Measurements from ENCODE around the gene TMEM80.

The TMEM80 gene

DNA sequence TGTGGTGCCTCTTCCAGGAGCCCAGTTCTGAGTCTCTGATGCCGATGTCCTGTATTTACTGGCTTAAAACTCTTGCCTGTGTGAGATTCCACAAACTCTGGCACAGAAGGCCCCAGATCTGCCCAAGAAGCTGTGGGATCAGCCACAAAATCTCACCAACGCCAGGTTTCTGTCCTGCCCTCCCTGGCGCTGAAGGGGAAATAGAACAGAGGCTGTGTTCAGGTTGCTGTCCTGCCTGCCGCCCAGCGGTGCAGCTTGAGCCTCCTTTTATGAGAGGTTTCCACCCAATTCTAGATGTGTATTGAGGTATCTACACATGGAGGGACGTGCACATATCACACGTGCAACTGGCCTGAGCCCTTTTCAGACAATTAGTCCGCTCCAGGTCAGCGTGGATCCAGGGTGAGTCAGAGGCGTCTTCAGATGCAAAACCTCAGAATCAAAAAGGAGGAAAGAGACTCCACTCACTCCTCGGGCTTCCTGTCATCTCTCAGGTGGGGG is 2.2 kb downstream of the TMEM80 start:
- Histone ChIP-seq H3K27ac (peak overlapping the region in 20 of 21 experiments; percentile 28 to 100 (median 99)), H3K4me3 (peak overlapping the region in 1 of 7 experiments; percentile 66)

DNA sequence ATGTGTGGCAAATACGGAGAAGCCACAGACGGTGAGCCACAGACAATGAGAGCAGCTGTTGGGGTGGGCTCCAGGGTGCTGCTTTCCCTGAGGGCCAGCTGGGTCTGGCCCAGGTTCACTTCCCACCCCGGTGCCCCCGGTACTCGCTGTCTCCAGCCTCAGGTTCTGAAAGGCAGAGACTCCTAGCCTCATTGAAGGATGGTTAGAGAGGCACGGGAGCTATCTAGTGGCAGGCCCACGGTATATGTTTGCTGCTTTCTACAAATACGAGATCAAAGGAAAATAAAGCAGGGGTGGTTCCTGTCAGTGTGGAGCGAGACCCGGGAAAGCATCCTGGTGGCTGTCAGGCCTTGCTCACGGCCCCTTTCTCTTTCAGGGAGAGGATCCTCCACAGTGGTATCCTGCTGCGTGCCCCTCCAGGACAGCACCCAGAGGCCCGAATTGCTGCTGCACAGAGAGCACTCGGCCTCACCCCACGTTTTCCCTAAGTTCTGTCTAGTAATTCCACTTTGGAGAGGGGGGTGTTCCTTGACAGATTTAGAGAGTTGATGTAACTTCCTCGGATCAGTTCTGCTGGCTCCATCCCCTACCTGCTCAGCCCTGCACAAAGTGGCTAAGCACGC is 3.0 kb downstream of the TMEM80 start:
- no peak overlapping the region for H3K4me3 ChIP-seq
- H3K27ac ChIP-seq: peak overlapping the region in 9 of 21 experiments; percentile 29 to 100 (median 100)

DNA sequence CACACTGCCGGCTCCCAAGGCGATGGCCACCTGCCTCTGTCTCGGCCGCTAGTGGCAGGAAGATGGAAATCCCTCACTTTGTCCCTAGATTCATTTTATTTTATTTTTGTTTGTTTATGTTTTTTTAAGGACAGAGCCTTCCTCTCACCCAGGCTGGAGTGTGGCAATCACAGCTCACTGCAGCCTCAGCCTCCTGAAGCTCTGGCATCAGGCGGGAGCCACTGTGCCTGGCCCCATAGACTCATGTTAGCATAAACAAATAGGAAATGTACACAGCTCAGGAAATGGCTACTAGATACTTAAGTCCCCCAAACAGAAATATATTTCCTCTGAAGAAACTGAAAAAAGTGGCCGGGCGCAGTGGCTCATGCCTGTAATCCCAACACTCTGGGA is 3.5 kb downstream of the TMEM80 start:
- no peak overlapping the region for H3K4me3 ChIP-seq
- peak overlapping the region in 4 of 21 experiments; percentile 29 to 100 (median 82) for H3K27ac ChIP-seq

DNA sequence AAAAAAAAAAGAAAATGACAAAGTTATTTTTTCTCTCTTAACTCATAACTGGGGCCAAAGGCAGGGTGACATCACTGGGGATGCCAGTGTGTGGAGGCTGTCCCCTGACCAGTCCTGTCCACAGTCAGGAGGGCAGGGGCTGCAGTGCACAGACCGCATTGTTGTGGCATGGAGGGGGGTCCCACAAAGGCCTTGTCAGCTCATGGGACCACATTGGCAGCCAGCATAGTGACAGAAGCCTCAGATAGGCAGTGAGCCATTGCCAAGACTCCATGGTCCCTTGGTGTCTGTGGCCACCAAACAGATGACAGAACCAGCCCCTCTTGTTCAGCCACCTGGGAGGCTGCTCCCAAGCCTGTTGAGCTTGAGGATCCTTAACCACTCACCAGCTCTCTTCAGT is 4.1 kb downstream of the TMEM80 start:
- peak overlapping the region in 4 of 21 experiments; percentile 15 to 65 (median 28) for H3K27ac ChIP-seq

DNA sequence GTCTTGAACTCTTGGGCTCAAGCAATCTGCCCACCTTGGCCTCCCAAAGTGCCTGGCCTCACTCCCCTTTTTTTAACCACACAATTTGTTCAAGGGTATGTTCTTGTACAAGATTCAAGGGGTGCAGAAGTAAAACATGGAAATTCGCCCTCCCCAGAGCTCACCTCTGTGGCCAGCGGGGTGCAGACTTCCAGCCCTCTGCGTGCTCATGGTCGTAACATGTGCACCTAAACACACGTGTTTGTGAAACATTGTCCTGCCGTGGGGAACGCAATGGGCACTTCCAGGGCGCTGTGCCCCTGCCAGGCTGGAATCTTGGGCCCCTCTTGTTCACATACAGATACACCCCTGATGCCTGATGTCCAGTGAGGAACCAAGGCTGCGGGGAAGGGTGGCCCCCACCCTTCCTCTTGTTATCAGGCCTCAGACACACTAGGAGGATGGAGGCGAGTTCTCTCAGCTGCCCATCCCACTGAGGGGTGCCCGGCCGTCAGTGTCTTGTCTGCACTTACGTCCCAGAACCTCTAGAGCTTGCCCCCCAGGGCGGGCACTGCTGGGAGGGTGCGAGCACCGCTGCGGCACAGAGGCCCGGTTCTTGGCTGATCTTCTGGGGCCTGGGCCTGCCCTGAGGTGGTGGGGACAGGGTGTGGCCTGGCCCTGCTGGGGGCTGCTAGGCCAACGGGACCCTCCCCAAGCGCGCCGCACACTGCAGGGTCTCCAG is 6.3 kb downstream of the TMEM80 start:
- H3K4me3 ChIP-seq: no peak overlapping the region
- H3K27ac ChIP-seq: peak overlapping the region in 12 of 21 experiments; percentile 4 to 76 (median 60)

More for the DNA sequence above, 4.1 kb downstream of the TMEM80 start:
- H3K4me3 ChIP-seq: no peak overlapping the region

DNA sequence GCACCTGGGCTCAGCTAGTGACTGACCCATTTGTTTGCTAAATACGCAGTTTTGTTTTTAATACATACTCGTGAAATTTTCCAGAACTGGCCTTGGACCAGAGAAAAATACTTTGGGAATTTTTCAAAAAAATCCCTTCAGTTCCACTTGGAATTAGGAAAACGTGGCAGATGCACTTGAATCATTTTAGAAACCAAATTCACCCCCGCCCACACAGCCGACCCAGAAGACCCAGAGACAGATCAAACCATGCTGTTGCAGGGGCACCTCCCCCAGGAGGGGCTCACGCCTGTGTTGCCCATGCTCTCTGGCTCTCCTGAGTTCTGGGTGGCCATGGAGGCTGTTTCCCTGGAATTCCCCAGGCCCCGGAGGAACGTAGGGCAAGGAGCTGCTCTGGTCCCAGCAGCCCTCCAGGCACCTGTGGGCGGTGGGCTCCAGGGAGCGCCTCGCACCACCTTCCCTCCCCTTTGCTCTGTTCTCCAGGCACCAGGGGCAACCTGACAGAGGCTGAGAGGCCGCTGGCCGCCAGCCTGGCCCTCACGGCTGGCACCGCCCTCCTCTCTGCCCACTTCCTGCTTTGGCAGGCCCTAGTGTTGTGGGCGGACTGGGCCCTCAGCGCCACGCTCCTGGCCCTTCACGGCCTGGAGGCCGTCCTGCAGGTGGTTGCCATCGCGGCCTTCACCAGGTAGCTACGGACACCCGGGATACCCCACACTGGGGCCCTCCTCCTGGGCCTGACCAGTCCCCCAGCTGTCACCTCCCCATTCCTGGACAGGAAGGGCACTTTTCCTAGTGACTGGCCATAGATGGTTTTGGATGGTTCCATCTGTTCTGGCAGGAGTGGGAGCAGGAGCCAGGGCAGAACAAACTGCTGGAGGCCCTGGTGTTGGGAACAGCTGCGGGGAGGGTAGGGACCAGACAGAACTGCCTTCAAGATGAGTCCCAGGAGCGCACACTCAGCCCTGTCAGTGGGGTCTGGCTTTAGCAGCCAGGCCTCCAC is 7.1 kb downstream of the TMEM80 start:
- H3K4me3 ChIP-seq: no peak overlapping the region

DNA sequence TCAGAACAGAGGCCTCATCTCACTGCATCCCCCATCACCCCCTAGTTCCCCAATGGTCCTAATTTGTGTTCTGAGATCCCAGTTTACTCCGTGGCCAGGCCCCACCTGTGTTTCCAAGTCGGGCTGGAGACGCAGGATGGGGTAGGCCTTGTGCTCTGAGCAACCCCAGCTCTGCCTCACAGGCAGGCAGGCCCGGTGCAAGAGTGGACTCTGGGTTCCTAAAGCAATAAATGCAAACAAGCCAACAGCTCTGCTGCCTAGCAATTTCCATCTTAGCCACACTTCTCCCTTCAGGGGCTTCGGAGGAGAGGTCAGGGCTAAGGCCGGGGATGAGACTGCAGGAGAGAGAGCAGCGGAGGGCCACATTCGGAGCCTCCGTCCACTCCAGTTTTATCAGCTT is 7.9 kb downstream of the TMEM80 start:
- Histone ChIP-seq H3K27ac (peak overlapping the region in 12 of 21 experiments; percentile 18 to 79 (median 74)), H3K4me3 (no peak overlapping the region)

More for the DNA sequence above, 7.1 kb downstream of the TMEM80 start:
- H3K27ac ChIP-seq: peak overlapping the region in 18 of 21 experiments; percentile 18 to 79 (median 60)

DNA sequence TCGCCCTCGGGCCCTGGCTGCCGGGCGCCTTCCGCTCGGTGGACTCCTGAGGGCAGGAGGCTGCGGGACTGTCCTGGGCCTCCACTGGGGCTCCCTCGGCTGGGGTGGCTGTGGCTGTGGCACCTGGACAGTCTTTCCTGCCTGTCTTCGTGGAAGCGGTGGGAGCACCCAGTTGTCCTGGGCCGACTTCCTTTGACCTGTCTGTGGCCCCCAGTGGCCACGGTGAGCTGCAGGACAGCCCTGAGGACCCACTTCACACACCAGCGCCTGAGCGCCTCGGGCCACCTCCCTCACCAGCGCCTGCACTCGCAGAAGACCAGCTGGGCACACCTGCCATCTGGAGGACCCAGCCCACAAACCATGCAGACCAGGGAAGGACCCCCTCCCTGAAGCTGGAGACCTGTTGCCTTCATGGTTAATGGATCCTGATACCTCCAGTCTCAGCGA is 8.6 kb downstream of the TMEM80 start:
- Histone ChIP-seq H3K4me3 (no peak overlapping the region), H3K27ac (peak overlapping the region in 12 of 21 experiments; percentile 18 to 92 (median 85))

DNA sequence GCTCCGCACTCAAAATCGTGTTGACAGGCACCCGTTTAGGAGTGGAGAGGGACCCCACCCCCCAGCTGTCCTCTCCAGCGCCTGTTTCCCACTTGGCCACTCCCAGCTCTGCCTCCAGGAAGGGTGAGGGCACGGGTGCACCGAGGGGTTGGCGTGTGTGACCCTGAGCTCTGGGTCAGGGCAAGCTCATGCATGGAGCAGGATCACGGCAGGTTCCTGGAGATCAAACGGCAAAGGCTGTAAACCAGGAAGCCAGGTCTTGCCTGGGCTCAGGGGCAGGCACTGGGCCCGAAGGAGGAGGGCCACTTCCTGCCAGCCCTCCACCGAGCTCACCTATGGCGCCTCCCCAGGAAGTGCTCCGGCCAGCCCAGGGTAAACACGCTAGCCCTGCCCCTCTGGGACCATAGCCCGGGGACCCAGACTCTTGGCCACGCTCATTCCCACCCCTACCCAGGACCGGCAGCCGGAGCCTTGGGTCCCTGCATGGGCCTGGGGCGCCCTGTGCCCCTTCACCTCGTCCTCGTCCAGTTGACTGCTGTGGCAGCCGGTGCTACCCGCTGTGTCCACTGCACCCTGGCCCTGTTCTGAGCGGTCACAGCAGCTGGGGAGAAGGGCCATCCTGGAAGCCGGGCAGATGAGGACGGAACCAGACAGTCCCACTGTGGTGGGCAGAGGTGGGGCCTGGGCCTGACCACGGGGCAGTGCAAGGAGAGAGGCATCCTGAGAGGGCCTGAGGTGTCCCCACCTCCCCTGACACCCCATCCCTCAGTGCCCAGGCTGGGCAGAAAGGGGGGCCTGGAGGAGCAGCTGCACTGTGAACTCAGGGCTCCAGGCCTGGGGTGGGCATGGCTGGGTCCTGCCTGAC is 9.4 kb downstream of the TMEM80 start:
- Histone ChIP-seq H3K27ac (peak overlapping the region; percentile 22 to 94 (median 84)), H3K4me3 (peak overlapping the region in 6 of 7 experiments; percentile 42 to 77 (median 50))

DNA sequence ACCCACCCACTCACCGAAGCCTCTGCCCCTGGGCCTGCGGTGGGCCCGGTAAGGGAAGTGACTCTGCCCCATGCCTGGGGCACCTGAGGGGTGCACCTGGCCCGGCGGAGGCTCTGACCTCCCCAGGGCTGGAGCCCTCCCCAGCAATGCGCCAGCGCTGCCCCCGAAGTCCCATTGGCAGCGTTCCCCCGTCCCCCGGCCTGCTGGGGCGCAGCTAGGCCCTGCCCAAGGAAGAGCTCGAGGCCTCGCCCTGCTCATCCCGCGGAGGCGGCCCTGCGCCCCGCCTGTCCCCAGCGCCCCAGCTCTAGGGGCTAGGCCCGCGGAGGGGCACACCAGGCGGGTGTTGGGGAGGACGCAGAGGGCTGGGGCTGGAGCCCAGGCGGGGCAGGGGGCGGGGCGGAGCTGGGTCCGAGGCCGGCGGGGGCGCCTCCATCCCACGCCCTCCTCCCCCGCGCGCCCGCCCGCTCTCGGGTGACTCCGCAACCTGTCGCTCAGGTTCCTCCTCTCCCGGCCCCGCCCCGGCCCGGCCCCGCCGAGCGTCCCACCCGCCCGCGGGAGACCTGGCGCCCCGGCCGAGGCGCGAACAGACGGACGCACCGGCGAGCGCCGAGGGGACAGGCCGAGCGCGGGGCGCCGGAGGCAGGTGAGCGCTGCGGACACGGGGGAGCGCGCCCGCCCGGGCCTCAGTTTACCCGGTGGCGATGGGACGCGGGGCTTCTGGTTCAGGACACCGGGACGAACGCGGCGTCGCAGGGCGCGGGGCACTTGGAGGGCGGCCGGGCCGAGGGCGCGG is 10.2 kb downstream of the TMEM80 start, which contains the start of gene EPS8L2:
Gene EPS8L2 (plus strand): TSS at position 586 of the 793 bp plus-strand sequence. CDS start 3,177 bp downstream, outside the sequence.
- Histone ChIP-seq H3K4me3 (peak within 1 kb of the TSS; percentile 42 to 77 (median 52)), H3K27ac (peak within 1 kb of the TSS; percentile 22 to 94 (median 86))

DNA sequence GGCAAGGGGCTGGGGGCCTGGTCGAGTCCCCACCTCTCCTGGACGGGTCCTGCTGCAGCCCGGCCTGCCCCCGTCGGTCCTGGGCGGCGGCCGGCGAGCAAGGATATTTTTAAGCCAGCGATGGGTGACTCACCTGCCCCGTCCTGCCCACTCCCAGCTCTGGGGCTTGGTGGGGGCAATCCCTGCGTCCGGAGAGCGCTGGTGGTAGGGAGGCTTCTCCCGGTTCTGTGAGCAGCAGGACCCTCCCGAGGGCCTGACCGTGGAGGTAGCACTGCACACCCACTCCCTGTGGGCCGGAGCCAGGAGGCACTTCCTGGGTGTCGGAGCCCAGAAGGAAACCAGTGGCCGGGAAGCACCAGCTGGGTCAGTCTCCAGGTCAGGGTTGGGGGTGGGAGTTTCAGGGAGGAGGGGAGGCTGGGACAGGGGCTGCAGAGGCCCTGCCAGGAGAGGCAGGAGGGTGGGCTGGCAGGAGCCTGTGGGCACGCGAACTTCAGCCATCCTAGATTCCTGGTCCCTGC is 10.9 kb downstream of the TMEM80 start:
- Histone ChIP-seq H3K4me3 (peak overlapping the region; percentile 42 to 77 (median 52)), H3K27ac (peak overlapping the region; percentile 8 to 94 (median 86))

DNA sequence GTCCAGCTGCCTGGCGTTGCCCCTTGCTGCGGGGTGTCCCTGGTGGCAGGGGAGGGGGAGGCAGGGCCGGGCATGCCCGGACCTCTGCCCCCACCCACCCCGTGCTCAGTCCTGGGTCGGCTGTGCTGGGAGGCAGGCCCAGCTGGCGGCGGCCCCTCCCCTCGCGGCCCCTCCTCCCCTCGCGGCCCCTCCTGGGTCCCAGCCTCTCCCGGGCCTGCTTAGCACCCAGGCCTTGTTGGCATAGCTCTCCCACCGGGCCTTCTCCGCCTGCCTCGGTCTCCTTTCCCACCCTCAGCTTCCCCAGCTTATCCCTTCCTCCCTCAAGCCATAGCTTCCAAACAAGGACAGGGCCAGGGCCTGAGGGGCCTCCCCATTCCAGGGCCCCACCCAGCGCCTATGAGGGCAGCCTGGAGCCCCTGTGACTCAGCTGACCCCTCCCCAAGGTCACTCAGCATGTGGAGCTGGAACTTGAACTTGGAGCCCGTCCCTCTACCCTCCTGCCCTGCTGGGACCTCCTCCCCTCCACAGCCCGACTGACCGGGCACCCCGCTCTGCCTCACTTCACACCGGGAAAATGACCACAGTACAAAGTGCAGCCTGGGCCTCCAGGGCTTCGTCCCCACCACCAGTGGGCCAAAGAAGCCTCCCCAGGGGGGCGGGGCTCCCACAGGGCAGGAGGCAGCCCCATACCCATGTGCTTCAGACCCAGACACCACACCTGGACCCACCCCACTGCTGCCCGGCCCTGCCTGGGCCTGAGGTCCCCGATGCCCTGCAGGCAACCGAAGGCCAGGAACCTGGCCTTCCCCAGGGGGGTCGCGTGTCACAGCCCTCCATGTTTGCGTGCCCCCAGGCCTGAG is 11.6 kb downstream of the TMEM80 start:
- H3K27ac ChIP-seq: peak overlapping the region; percentile 8 to 94 (median 86)
- peak overlapping the region; percentile 42 to 77 (median 52) for H3K4me3 ChIP-seq

DNA sequence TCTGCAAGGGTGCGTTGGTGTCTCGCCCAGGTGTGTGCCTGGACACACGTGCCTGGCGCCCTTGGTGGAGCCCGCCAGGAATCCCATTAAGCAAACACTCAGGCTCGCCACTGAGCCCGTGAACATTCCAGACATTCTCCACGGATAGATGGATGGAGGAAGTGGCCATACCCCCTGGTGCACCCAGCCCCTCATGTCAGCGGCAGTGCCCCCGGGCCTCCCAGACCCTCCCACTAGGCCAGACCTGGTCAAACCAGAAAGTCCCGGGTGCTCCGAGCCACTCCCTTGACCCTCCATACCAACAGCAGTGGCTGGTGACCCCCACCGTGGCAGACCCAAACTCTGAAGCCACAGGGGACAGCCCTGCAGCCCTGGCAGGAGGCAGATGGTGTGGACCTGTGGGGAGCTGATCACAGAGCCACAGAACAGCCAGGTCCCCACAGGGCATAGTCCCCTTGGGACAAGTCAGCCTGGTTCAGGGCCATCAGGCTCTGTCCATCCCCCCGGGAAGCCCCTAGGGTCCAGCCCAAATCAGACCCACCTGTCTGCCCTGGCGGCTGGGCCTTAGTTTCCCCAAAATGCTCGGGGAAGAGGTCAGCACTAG is 12.3 kb downstream of the TMEM80 start:
- peak overlapping the region in 4 of 7 experiments; percentile 46 to 77 (median 54) for H3K4me3 ChIP-seq
- peak overlapping the region in 13 of 21 experiments; percentile 1 to 93 (median 86) for H3K27ac ChIP-seq

DNA sequence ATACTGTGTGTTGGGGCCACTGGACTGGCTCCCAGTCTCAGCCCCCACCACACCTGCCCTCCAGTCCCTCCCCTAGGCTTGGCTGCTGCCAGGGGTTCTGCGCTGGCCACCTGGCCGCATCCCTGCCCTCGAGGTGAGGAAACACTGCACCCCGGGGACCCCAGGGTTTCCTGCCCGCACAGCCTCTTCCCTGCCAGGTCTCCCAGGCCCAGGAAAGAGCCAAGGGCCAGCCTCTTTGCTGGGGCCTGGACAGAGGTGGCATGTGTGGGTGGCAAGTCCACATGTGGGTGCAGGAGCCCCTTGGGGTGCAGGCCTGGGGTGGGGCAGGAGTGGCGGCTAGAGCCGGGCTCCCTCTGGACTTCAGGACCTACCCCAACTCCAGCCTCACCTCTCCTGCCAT is 12.9 kb downstream of the TMEM80 start:
- Histone ChIP-seq H3K27ac (peak overlapping the region in 6 of 21 experiments; percentile 1 to 92 (median 70)), H3K4me3 (no peak overlapping the region)

DNA sequence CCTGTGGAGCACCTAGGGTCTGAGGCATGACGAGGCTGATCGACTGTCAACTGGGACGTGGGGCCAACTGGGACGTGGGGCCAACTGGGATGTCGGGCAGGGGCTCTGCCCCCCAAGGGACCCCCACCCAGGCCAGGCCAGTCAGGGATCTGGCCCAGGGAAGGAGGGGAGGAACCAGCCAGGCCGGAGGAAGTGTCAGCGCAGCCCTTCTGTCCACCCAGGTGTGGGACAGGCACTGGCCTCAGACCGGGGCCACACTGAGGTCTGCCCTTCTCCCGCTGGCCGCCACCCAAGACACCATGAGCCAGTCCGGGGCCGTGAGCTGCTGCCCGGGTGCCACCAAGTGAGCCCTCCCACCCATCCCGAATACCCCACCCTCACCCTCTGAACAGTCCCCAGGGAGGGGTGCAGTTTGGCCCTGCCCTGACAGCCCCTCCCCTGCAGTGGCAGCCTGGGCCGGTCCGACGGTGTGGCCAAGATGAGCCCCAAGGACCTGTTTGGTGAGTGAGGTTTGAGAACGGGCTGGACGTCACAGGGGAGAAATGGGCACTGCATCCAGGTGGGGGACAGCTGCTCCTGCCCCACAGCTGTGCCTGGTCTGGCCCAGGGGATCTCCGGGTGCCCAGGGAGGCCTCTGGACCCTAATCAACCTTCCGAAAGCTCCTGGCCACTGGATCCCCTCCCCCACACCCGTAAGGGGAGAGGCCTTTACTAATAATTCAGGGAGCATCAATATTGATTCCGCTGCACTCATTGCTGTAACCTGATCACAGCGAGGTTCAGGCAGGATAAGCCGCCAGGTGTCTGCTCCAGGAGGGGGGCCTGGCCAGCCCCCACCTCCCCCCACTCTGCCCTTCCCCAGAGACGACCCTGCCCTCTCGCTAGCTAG is 13.7 kb downstream of the TMEM80 start:
- Histone ChIP-seq H3K27ac (peak overlapping the region in 9 of 21 experiments; percentile 26 to 92 (median 83)), H3K4me3 (no peak overlapping the region)

Data from skin epidermis (tissue), 12 donors.